ENCODE results near the gene SETBP1. TPM values are rescaled to one million over a fixed set of nuclear protein-coding genes. Genes with fewer than 3 reads are reported as not detected.

SETBP1 gene
- total and polyA plus RNA-seq, 2 of the 4 experiments (the other 2 are of a cell fraction), result 0.19 to 0.36 TPM

DNA sequence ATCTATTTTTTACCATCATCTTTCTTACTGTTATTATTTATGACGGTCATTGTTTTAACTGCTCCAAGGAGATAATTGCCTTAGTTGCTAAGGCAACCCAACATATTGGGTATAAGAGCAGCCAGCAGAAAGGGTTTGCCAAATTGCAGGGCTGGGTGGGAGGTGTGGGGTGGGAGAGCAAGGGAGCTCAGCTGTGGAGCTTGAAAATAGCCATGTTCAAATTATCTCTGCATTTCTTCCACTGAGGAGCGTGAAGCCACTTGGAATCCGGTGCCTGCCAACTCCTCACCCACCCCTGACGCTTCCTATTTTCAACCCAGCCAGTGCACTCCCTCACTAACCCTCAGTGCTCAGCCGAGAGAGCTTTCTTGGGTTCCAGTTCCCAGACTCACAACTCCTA, 60.8 kb downstream of the SETBP1 start:
- Histone ChIP-seq H3K23ac (ENCODE audit: low read depth, low read length) (no peak overlapping the region), H3K36me3 (ENCODE audit: control insufficient read depth, insufficient read depth, low read length) (no peaks in the 10 kb centered on the region), H2AK5ac (ENCODE audit: low read depth, low read length) (no peak overlapping the region), H3K79me1 (ENCODE audit: low read depth in 1 of 2, low read length in 2 of 2) (no peaks in the 10 kb centered on the region), H3K4ac (ENCODE audit: low read depth, low read length) (no peak overlapping the region), H3K4me1 (ENCODE audit: control insufficient read depth, insufficient read depth, low read length) (no peaks in the 10 kb centered on the region; the same call in 1 of the 2 replicates), H2BK20ac (ENCODE audit: low read depth, low read length) (no peak overlapping the region), H2BK5ac (ENCODE audit: low read depth, low read length, poor library complexity, severe bottlenecking) (no peak overlapping the region), H2BK120ac (ENCODE audit: low read depth, low read length) (no peak overlapping the region), H3K18ac (ENCODE audit: low read depth, low read length) (no peak overlapping the region), H2AK9ac (replicated peaks; ENCODE audit: low read depth, low read length, poor library complexity) (no peak overlapping the region), H4K91ac (ENCODE audit: insufficient read depth, low read depth, low read length) (no peak overlapping the region), H3K27me3 (ENCODE audit: control insufficient read depth, insufficient read depth, low read length) (peaks cover 4% of the 10 kb centered on the region; the same call in 1 of the 2 replicates), H3K27ac (ENCODE audit: insufficient read depth, low read length) (no peak overlapping the region), H3K9ac (ENCODE audit: low read depth, low read length) (no peak overlapping the region), H4K5ac (ENCODE audit: low read depth, low read length) (no peak overlapping the region), H3K9me1 (ENCODE audit: insufficient read depth, low read length) (no peaks in the 10 kb centered on the region), H3K56ac (ENCODE audit: extremely low read depth, insufficient read depth, low read length) (no peak overlapping the region), H3K4me2 (ENCODE audit: low read depth, low read length) (no peak overlapping the region), H3K4me3 (ENCODE audit: insufficient read depth, low read depth, low read length) (no peak overlapping the region), H2AFZ (replicated peaks; ENCODE audit: low read length, poor library complexity) (no peak overlapping the region), H4K8ac (ENCODE audit: low read depth in 2 of 2, low read length in 2 of 2) (no peak overlapping the region), H4K20me1 (ENCODE audit: insufficient read depth, low read length) (no peaks in the 10 kb centered on the region), H2BK15ac (ENCODE audit: low read depth, low read length) (no peak overlapping the region), H3K9me3 (ENCODE audit: control insufficient read depth, insufficient read depth, low read length) (no peaks in the 10 kb centered on the region), H3K14ac (replicated peaks; ENCODE audit: low read depth, low read length) (no peak overlapping the region)
- intact Hi-C loops (cut with micrococcal nuclease), result no loop called here
- TF ChIP-seq CEBPB (IDR thresholded peaks at IDR 0.05; ENCODE audit: low read depth, low read length), result no peak
- CTCF ChIA-PET, result no interaction called here
- BruUV-seq (replicated peaks), result no TSS peak
- POLR2A ChIA-PET (ENCODE audit: unreplicated experiment), result no interaction called here
- 60% methylated on average over 1 of the region's 5 CpGs; no CpG with 5 or more reads in 1 of the 2 experiments for WGBS, 2 experiments (ENCODE audit: extremely low coverage in 2 of 2, insufficient read length in 1 of 2)
- dilution Hi-C loops (cut with HindIII; ENCODE audit: low sequenced_read_pairs, unreplicated experiment), result no loop called here
- no peak for DNase-seq
- in situ Hi-C loops (cut with MboI; ENCODE audit: low sequenced_read_pairs), result no loop called here
- no peak for ATAC-seq (ENCODE audit: low read depth)

Data from IMR-90 (cell line).